ENCODE results near the gene OTUB2.

OTUB2 gene

GRCh38 chr14:94048691-94049624, 22.8 kb downstream of the OTUB2 start:
- peaks cover 53% of the 10 kb centered on the region for H3K36me3 Mint-ChIP-seq (ENCODE audit: low read depth)

GRCh38 chr14:94049625-94050023, 23.5 kb downstream of the OTUB2 start:
- DNase-seq = no peak
- Mint-ChIP-seq H3K4me1 (no peaks in the 10 kb centered on the region), H3K9me3 (no peaks in the 10 kb centered on the region), H3K36me3 (ENCODE audit: low read depth) (peaks cover 60% of the 10 kb centered on the region), H3K27me3 (ENCODE audit: low read depth, poor library complexity) (peaks cover 6% of the 10 kb centered on the region), H3K27ac (no peak overlapping the region), H3K4me3 (no peak overlapping the region)
- TF ChIP-seq, protein P1, sequence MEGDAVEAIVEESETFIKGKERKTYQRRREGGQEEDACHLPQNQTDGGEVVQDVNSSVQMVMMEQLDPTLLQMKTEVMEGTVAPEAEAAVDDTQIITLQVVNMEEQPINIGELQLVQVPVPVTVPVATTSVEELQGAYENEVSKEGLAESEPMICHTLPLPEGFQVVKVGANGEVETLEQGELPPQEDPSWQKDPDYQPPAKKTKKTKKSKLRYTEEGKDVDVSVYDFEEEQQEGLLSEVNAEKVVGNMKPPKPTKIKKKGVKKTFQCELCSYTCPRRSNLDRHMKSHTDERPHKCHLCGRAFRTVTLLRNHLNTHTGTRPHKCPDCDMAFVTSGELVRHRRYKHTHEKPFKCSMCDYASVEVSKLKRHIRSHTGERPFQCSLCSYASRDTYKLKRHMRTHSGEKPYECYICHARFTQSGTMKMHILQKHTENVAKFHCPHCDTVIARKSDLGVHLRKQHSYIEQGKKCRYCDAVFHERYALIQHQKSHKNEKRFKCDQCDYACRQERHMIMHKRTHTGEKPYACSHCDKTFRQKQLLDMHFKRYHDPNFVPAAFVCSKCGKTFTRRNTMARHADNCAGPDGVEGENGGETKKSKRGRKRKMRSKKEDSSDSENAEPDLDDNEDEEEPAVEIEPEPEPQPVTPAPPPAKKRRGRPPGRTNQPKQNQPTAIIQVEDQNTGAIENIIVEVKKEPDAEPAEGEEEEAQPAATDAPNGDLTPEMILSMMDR (IDR thresholded peaks at IDR 0.05) = no peak

More at GRCh38 chr14:94048691-94049624, 22.8 kb downstream of the OTUB2 start:
- no peaks in the 10 kb centered on the region for H3K9me3 Mint-ChIP-seq
- no peak for DNase-seq
- H3K27me3 Mint-ChIP-seq (ENCODE audit: low read depth, poor library complexity) = peaks cover 3% of the 10 kb centered on the region
- H3K4me1 Mint-ChIP-seq = no peaks in the 10 kb centered on the region
- TF ChIP-seq, protein P1 (IDR thresholded peaks at IDR 0.05) = no peak
- no peak overlapping the region for H3K27ac Mint-ChIP-seq
- H3K4me3 Mint-ChIP-seq = no peak overlapping the region

DNA sequence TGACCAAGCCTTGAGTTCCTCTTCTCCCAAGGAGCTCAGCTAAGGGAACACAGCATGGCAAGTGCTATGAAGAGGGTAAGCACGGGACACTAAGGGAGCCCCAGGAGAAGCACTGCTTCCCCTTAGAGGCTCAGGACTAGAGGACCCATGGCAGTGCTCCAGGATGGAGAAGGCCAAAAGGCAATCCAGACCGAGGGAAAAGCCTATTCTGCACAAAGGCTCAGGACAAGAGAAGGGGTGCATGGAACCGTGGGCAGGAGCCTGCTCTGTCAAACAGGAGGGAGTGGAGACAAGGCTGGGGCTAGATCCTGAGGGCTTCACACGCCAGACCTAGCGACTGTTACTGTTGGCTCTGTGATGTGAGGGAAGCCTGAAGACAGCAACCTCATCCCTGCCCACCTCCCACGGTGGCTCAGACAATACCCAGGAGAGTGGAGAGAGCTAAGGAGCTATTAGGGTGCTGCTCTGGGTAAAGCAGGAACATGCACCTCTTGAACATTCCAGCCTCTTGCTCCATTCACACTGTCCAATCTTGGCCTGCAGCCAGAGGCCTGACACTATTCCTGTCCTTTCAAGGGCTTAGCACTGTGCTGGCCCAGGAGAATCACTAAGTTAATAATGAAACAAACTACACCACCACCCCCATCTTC, 24.2 kb downstream of the OTUB2 start:
- TF ChIP-seq, protein P1 (IDR thresholded peaks at IDR 0.05) = no peak

DNA sequence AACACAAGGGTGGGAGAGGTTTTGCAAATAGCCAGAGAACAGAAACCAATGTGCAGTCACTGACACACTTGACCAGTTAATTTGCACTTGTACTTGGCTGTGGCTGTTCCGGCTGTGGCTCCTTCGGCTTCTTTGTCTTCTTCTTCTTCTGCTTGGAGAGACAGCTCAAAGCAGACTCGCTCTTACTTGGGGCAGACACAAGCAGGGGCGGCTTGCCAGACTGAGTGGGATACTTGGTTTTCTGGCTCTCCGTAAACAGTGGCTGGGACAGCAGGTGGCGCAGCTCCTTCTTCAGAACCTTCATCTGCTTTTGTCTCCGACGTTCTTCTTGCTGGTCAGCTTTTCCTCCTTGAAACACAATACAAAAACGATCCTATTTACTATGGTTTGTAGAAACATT, 25.0 kb downstream of the OTUB2 start:
- no peak for DNase-seq
- TF ChIP-seq, protein P1 (IDR thresholded peaks at IDR 0.05) = peak; percentile 18
- no peaks in the 10 kb centered on the region for H3K4me1 Mint-ChIP-seq
- peaks cover 61% of the 10 kb centered on the region for H3K36me3 Mint-ChIP-seq (ENCODE audit: low read depth)
- no peak overlapping the region for H3K4me3 Mint-ChIP-seq
- no peak overlapping the region for H3K27ac Mint-ChIP-seq
- H3K9me3 Mint-ChIP-seq = no peaks in the 10 kb centered on the region
- H3K27me3 Mint-ChIP-seq (ENCODE audit: low read depth, poor library complexity) = peaks cover 6% of the 10 kb centered on the region

More for the DNA sequence above, 24.2 kb downstream of the OTUB2 start:
- Mint-ChIP-seq H3K9me3 (no peaks in the 10 kb centered on the region), H3K4me1 (no peaks in the 10 kb centered on the region), H3K4me3 (no peak overlapping the region), H3K27me3 (ENCODE audit: low read depth, poor library complexity) (peaks cover 6% of the 10 kb centered on the region), H3K36me3 (ENCODE audit: low read depth) (peaks cover 61% of the 10 kb centered on the region), H3K27ac (no peak overlapping the region)
- no peak for DNase-seq

GRCh38 chr14:94051779-94052178, 25.6 kb downstream of the OTUB2 start:
- H3K9me3 Mint-ChIP-seq = no peaks in the 10 kb centered on the region
- TF ChIP-seq, protein P1 (IDR thresholded peaks at IDR 0.05) = no peak
- no peaks in the 10 kb centered on the region for H3K4me1 Mint-ChIP-seq
- peaks cover 6% of the 10 kb centered on the region for H3K27me3 Mint-ChIP-seq (ENCODE audit: low read depth, poor library complexity)
- H3K36me3 Mint-ChIP-seq (ENCODE audit: low read depth) = peaks cover 68% of the 10 kb centered on the region
- H3K4me3 Mint-ChIP-seq = no peak overlapping the region
- H3K27ac Mint-ChIP-seq = no peak overlapping the region
- no peak for DNase-seq
